SU-DHL-6 (cell line): Measurements from ENCODE around the gene RPLP2.

Experiments
- H2AFZ ChIP-seq: fragments of 200-600 bp; sonication (generic); 2 replicates; pipeline ENCODE4 v1.6.1; 2014; ENCODE audit warnings: low read depth, mild to moderate bottlenecking, moderate library complexity, mixed read lengths, antibody characterized with exemption, low read length; ENCODE audit not compliant: severe bottlenecking
- H3F3A ChIP-seq: fragments of 200-600 bp; shearing (Covaris generic); 2 replicates; pipeline ENCODE4 v1.6.0; 2016; ENCODE audit warnings: antibody characterized with exemption, mild to moderate bottlenecking; ENCODE audit not compliant: insufficient read depth
- H3K27ac ChIP-seq: fragments of 200-600 bp; sonication (generic); 2 replicates; pipeline ENCODE4 v1.5.1; 2016; ENCODE audit warnings: low read depth, mild to moderate bottlenecking, low read length, moderate library complexity, mixed read lengths
- H3K27me3 ChIP-seq: fragments of 200-600 bp; sonication (generic), shearing (Covaris generic); 2 replicates; pipeline ENCODE4 v1.6.0; 2014; ENCODE audit warnings: mild to moderate bottlenecking, low read length
- H3K36me3 ChIP-seq: fragments of 200-600 bp; sonication (generic); 2 replicates; pipeline ENCODE4 v1.6.1; 2014; ENCODE audit warnings: mild to moderate bottlenecking, low read length, mixed read lengths
- H3K4me2 ChIP-seq: fragments of 300-600, 200-600 bp; shearing (Covaris generic), sonication (generic); 2 replicates; pipeline ENCODE4 v1.6.0; 2014; ENCODE audit warnings: low read length, low read depth, mild to moderate bottlenecking; ENCODE audit not compliant: poor library complexity, severe bottlenecking
- H3K4me3 ChIP-seq: fragments of 200-600 bp; sonication (generic); 2 replicates; pipeline ENCODE4 v1.5.1; 2014; ENCODE audit warnings: antibody characterized with exemption, low read length, mild to moderate bottlenecking, mixed read lengths; ENCODE audit not compliant: insufficient read depth, poor library complexity, severe bottlenecking
- H3K79me2 ChIP-seq: fragments of 200-600 bp; sonication (generic); 2 replicates; pipeline ENCODE4 v1.6.1; 2014; ENCODE audit warnings: mild to moderate bottlenecking, low read length, moderate library complexity; ENCODE audit not compliant: insufficient read depth
- H3K9ac ChIP-seq: fragments of 200-600 bp; sonication (generic); 2 replicates; pipeline ENCODE4 v1.7.0; 2014; ENCODE audit warnings: mild to moderate bottlenecking, low read length
- H3K9me2 ChIP-seq: fragments of 200-600 bp; sonication (generic); replicated peaks from 2 replicates; pipeline ENCODE4 v1.6.1; 2014; ENCODE audit warnings: low read length; ENCODE audit not compliant: insufficient read depth
- H3K9me3 ChIP-seq: fragments of 200-600 bp; sonication (generic); 2 replicates; pipeline ENCODE4 v1.6.1; 2014; ENCODE audit warnings: low read length, mixed read lengths; ENCODE audit not compliant: insufficient read depth
- H4K20me1 ChIP-seq: fragments of 200-600 bp; sonication (generic); 2 replicates; pipeline ENCODE4 v1.6.1; 2014; ENCODE audit warnings: low read depth, mild to moderate bottlenecking, antibody characterized with exemption, low read length, moderate library complexity, mixed read lengths
- CTCF ChIP-seq: fragments of 200-600 bp; sonication (generic); IDR thresholded peaks from one replicate; pipeline ENCODE4 v1.5.1; 2017; ENCODE audit warnings: antibody characterized with exemption, mild to moderate bottlenecking, low read length, moderate library complexity; ENCODE audit not compliant: insufficient read depth, poor library complexity, severe bottlenecking
- EZH2phosphoT487 ChIP-seq: fragments of 200-600 bp; sonication (generic), shearing (Covaris generic); conservative IDR thresholded peaks from 2 replicates; pipeline ENCODE4 v1.6.1; 2018; ENCODE audit warnings: mild to moderate bottlenecking, antibody characterized with exemption, low read length, moderate library complexity, mixed read lengths

Gene RPLP2

GRCh38 chr11:849104-849824 is 39.5 kb downstream of the RPLP2 start:
- Histone ChIP-seq H2AFZ (no peak overlapping the region), H3K9ac (peak overlapping the region; percentile 41; the same call in 1 of the 2 replicates), H3K27ac (no peak overlapping the region), H3K9me3 (no peaks in the 10 kb centered on the region), H3K4me3 (peak overlapping the region; percentile 41), H3F3A (no peaks in the 10 kb centered on the region), H3K36me3 (no peaks in the 10 kb centered on the region), H3K79me2 (no peaks in the 10 kb centered on the region), H3K4me2 (peak overlapping the region; percentile 62), H3K27me3 (no peaks in the 10 kb centered on the region), H3K9me2 (no peaks in the 10 kb centered on the region), H4K20me1 (no peaks in the 10 kb centered on the region)
- 0 out of 2 replicates have a peak, but pooled peaks have one; percentile 66 for TF ChIP-seq EZH2phosphoT487
- no peak for TF ChIP-seq CTCF

- H3F3A ChIP-seq, result no peaks in the 10 kb centered on the region
- H3K27me3 ChIP-seq, result no peaks in the 10 kb centered on the region
- no peaks in the 10 kb centered on the region for H3K36me3 ChIP-seq
- H3K4me2 ChIP-seq, result no peak overlapping the region
- no peaks in the 10 kb centered on the region for H4K20me1 ChIP-seq
- H3K9me2 ChIP-seq, result no peaks in the 10 kb centered on the region
- no peak overlapping the region for H3K9ac ChIP-seq
- no peaks in the 10 kb centered on the region for H3K9me3 ChIP-seq
- no peak overlapping the region for H3K4me3 ChIP-seq
- no peak overlapping the region for H2AFZ ChIP-seq
- no peaks in the 10 kb centered on the region for H3K79me2 ChIP-seq
- H3K27ac ChIP-seq, result no peak overlapping the region
- TF ChIP-seq EZH2phosphoT487 (no peak), CTCF (no peak)
Observed at GRCh38 chr11:849951-850774, 40.4 kb downstream of the RPLP2 start.

GRCh38 chr11:850775-851763 is 41.3 kb downstream of the RPLP2 start:
- no peak overlapping the region for H3K9ac ChIP-seq
- no peak overlapping the region for H3K4me2 ChIP-seq
- H3K79me2 ChIP-seq, result no peaks in the 10 kb centered on the region
- H3K27me3 ChIP-seq, result no peaks in the 10 kb centered on the region
- TF ChIP-seq CTCF (peak; percentile 48), EZH2phosphoT487 (no peak)
- H3K9me3 ChIP-seq, result no peaks in the 10 kb centered on the region
- no peak overlapping the region for H3K27ac ChIP-seq
- H3K36me3 ChIP-seq, result no peaks in the 10 kb centered on the region
- H3F3A ChIP-seq, result no peaks in the 10 kb centered on the region
- H4K20me1 ChIP-seq, result no peaks in the 10 kb centered on the region
- H2AFZ ChIP-seq, result no peak overlapping the region
- H3K4me3 ChIP-seq, result no peak overlapping the region
- H3K9me2 ChIP-seq, result no peaks in the 10 kb centered on the region
